Trophoblast cell (in vitro differentiated cells and primary cell): Measurements from ENCODE around the gene PALMD.

ENCODE experiments used
- DNase-seq, 2 donors: peaks; one replicate each; pipeline ENCODE4 v3.0.0-alpha.2; 2016
- H2AFZ ChIP-seq: 2 replicates; pipeline ENCODE4 v1.6.1; 2013; ENCODE audit warnings: low read length, moderate library complexity, mild to moderate bottlenecking; ENCODE audit not compliant: insufficient read depth, poor library complexity
- H2AK5ac ChIP-seq: 2 replicates; pipeline ENCODE4 v1.6.1; 2013; ENCODE audit warnings: mild to moderate bottlenecking, low read length
- H2BK120ac ChIP-seq: 2 replicates; pipeline ENCODE4 v1.6.1; 2013; ENCODE audit warnings: low read length, mild to moderate bottlenecking, moderate library complexity; ENCODE audit not compliant: insufficient read depth, poor library complexity
- H2BK12ac ChIP-seq: 2 replicates; pipeline ENCODE4 v1.6.1; 2013; ENCODE audit warnings: mild to moderate bottlenecking, low read length, moderate library complexity
- H2BK5ac ChIP-seq: 2 replicates; pipeline ENCODE4 v1.6.1; 2013; ENCODE audit warnings: low read length, low read depth, moderate library complexity, mild to moderate bottlenecking; ENCODE audit not compliant: poor library complexity
- H3K14ac ChIP-seq: 2 replicates; pipeline ENCODE4 v1.6.1; 2013; ENCODE audit warnings: mild to moderate bottlenecking, low read length
- H3K18ac ChIP-seq: 2 replicates; pipeline ENCODE4 v1.6.1; 2013; ENCODE audit warnings: mild to moderate bottlenecking, low read length
- H3K23ac ChIP-seq: 2 replicates; pipeline ENCODE4 v1.6.1; 2013; ENCODE audit warnings: low read length
- H3K27ac ChIP-seq: 2 replicates; pipeline ENCODE4 v1.5.1; 2013; ENCODE audit warnings: low read depth, mild to moderate bottlenecking, inconsistent platforms, low read length, moderate library complexity
- H3K27me3 ChIP-seq: 2 replicates; pipeline ENCODE4 v1.6.1; 2013; ENCODE audit warnings: inconsistent platforms, mild to moderate bottlenecking, low read length, moderate library complexity; ENCODE audit not compliant: insufficient read depth
- H3K36me3 ChIP-seq, 2 experiments: 1 replicate in 1 of 2; 2 replicates in 1 of 2; pipeline ENCODE4 v1.6.1; 2013; ENCODE audit warnings: low read length in 2 of 2, mild to moderate bottlenecking in 2 of 2, moderate library complexity in 1 of 2; ENCODE audit not compliant: insufficient read depth in 2 of 2, control insufficient read depth in 1 of 2
- H3K4ac ChIP-seq: 2 replicates; pipeline ENCODE4 v1.6.1; 2013; ENCODE audit warnings: low read depth, mild to moderate bottlenecking, low read length, moderate library complexity
- H3K4me1 ChIP-seq, 2 experiments: 1 replicate in 1 of 2; 2 replicates in 1 of 2; pipeline ENCODE4 v1.6.1; 2013; ENCODE audit warnings: low read length in 2 of 2, mild to moderate bottlenecking in 2 of 2, moderate library complexity in 1 of 2; ENCODE audit not compliant: insufficient read depth in 2 of 2, control insufficient read depth in 1 of 2
- H3K4me2 ChIP-seq: 2 replicates; pipeline ENCODE4 v1.6.1; 2013; ENCODE audit warnings: inconsistent platforms, mild to moderate bottlenecking, low read length, moderate library complexity
- H3K4me3 ChIP-seq: 2 replicates; pipeline ENCODE4 v1.5.1; 2013; ENCODE audit warnings: mild to moderate bottlenecking, low read depth, low read length, inconsistent platforms
- H3K79me1 ChIP-seq: one replicate; pipeline ENCODE4 v1.6.1; 2013; ENCODE audit warnings: low read length
- H3K79me2 ChIP-seq: 2 replicates; pipeline ENCODE4 v1.6.1; 2013; ENCODE audit warnings: low read length, mild to moderate bottlenecking; ENCODE audit not compliant: control insufficient read depth, insufficient read depth, poor library complexity
- H3K9ac ChIP-seq: 2 replicates; pipeline ENCODE4 v1.6.1; 2013; ENCODE audit warnings: mild to moderate bottlenecking, low read length
- H3K9me3 ChIP-seq: 2 replicates; pipeline ENCODE4 v1.6.1; 2013; ENCODE audit warnings: low read depth, mild to moderate bottlenecking, control low read depth, inconsistent platforms, low read length; ENCODE audit not compliant: insufficient read depth
- H4K12ac ChIP-seq: 2 replicates; pipeline ENCODE4 v1.6.1; 2013; ENCODE audit warnings: low read depth, mild to moderate bottlenecking, low read length, moderate library complexity
- H4K8ac ChIP-seq: 2 replicates; pipeline ENCODE4 v1.6.1; 2013; ENCODE audit warnings: low read depth, mild to moderate bottlenecking, low read length, moderate library complexity
- H4K91ac ChIP-seq: one replicate; pipeline ENCODE4 v1.6.1; 2013; ENCODE audit warnings: low read depth, mild to moderate bottlenecking, low read length, moderate library complexity
- WGBS: extraction: QIAGEN DNeasy Blood & Tissue Kit; methylation state at CpG from one replicate; pipeline ENCODE4 v1.1.7; 2013; ENCODE audit warnings: missing lambda C conversion rate; ENCODE audit not compliant: insufficient read length, insufficient coverage; ENCODE audit errors: extremely low coverage; 5-methylcytosine and 5-hydroxymethylcytosine counted together

PALMD gene

DNA sequence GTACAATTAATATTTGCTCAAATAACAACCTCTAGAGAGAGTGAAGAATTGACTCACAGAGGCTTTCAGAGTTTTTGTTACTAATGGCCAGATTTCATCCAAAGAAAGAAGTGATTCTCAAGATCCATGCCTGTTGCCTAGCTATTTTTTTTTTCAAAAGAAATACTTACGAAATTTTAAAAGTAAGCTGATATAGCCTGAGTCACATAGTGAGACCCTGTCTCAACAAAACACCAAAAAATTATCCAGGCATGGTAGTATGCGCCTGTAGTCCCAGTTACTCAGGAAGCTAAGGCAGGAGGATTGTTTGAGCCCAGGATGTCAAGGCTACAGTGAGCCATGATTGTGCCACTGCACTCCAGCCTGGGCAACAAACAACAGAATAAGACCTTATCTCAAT lies 14.6 kb downstream of the PALMD start:
- Histone ChIP-seq H2BK12ac (no peak overlapping the region), H3K27me3 (no peaks in the 10 kb centered on the region), H3K4me1 (no peaks in the 10 kb centered on the region), H3K36me3 (no peaks in the 10 kb centered on the region), H3K14ac (no peak overlapping the region), H2BK120ac (no peak overlapping the region), H4K12ac (no peak overlapping the region), H3K4me2 (no peak overlapping the region), H3K9ac (no peak overlapping the region), H2BK5ac (no peak overlapping the region), H3K23ac (no peak overlapping the region), H3K18ac (no peak overlapping the region), H4K8ac (no peak overlapping the region), H3K79me2 (no peaks in the 10 kb centered on the region), H4K91ac (no peak overlapping the region), H3K79me1 (no peaks in the 10 kb centered on the region), H3K27ac (no peak overlapping the region), H3K9me3 (no peaks in the 10 kb centered on the region), H2AK5ac (no peak overlapping the region), H2AFZ (no peak overlapping the region), H3K4me3 (no peak overlapping the region), H3K4ac (no peak overlapping the region)
- no peak for DNase-seq
- no CpG with 5 or more reads among the region's 2 CpGs for WGBS

DNA sequence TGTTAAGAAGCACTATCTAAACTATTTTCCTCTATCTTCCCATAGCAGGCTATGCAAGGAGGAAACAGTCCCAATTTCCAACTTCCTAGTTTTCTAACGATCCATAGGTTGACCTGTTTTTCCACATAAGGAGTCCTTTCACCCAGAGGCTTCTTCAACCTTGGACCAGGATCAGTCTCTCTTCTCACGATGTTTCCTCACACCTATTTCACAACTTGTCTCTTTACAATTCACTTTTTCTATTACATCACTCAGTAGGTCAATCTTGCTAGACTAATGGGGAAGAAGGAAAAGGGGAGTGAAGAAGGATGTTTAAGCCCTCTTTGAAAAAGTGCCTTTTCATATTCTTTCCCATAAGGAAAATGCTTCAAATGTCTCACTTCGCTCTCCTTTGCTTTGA lies 15.9 kb downstream of the PALMD start:
- Histone ChIP-seq H2AFZ (no peak overlapping the region), H3K9ac (no peak overlapping the region), H3K4me3 (no peak overlapping the region), H3K23ac (no peak overlapping the region), H2BK120ac (no peak overlapping the region), H2AK5ac (no peak overlapping the region), H3K4me2 (no peak overlapping the region), H2BK5ac (no peak overlapping the region), H3K36me3 (no peaks in the 10 kb centered on the region), H4K8ac (no peak overlapping the region), H3K4me1 (no peaks in the 10 kb centered on the region), H4K91ac (no peak overlapping the region), H3K27me3 (no peaks in the 10 kb centered on the region), H3K79me2 (no peaks in the 10 kb centered on the region), H2BK12ac (no peak overlapping the region), H3K27ac (no peak overlapping the region), H3K14ac (no peak overlapping the region), H3K79me1 (no peaks in the 10 kb centered on the region), H3K18ac (no peak overlapping the region), H3K9me3 (no peaks in the 10 kb centered on the region), H4K12ac (no peak overlapping the region), H3K4ac (no peak overlapping the region)
- DNase-seq: no peak
- 100% methylated on average over 1 of the region's 3 CpGs for WGBS

DNA sequence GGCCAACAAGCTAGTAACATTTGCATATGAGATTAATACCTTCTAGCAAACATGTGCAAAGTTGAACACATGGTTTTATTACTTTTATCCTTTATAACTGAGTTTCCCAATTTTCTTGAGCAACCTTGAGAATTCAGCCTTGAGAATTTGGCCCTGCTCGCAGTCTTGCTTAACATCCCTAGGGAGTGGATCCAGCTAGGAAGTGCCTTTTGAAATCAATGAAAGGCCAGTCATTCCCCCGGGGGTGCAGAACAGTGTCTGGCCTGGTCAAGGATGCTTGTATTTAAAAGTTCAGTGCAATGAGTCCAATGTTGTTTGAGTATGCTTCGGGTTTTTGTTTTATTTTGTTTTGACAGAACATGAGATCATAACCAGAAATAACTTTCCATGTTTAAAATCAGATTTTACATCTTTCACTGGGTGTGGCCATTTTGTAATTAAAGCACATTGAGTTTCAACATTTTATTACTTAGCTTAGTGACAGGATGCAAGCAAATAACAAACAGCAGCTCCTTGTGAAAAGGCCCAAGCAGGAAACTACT lies 16.7 kb downstream of the PALMD start:
- no peak overlapping the region for H3K4me3 ChIP-seq
- no peak overlapping the region for H3K27ac ChIP-seq
- no peak overlapping the region for H2AFZ ChIP-seq
- WGBS: no CpG with 5 or more reads among the region's 3 CpGs
- H3K4me2 ChIP-seq: no peak overlapping the region
- no peaks in the 10 kb centered on the region for H3K36me3 ChIP-seq
- no peak overlapping the region for H4K8ac ChIP-seq
- H2AK5ac ChIP-seq: no peak overlapping the region
- no peak for DNase-seq
- no peak overlapping the region for H3K14ac ChIP-seq
- no peak overlapping the region for H2BK12ac ChIP-seq
- H4K12ac ChIP-seq: no peak overlapping the region
- no peak overlapping the region for H3K18ac ChIP-seq
- no peak overlapping the region for H3K23ac ChIP-seq
- H3K79me1 ChIP-seq: no peaks in the 10 kb centered on the region
- no peak overlapping the region for H2BK5ac ChIP-seq
- H3K9ac ChIP-seq: no peak overlapping the region
- H2BK120ac ChIP-seq: no peak overlapping the region
- no peak overlapping the region for H4K91ac ChIP-seq
- no peak overlapping the region for H3K4ac ChIP-seq
- H3K4me1 ChIP-seq: no peaks in the 10 kb centered on the region
- H3K27me3 ChIP-seq: no peaks in the 10 kb centered on the region
- H3K79me2 ChIP-seq: no peaks in the 10 kb centered on the region
- no peaks in the 10 kb centered on the region for H3K9me3 ChIP-seq

DNA sequence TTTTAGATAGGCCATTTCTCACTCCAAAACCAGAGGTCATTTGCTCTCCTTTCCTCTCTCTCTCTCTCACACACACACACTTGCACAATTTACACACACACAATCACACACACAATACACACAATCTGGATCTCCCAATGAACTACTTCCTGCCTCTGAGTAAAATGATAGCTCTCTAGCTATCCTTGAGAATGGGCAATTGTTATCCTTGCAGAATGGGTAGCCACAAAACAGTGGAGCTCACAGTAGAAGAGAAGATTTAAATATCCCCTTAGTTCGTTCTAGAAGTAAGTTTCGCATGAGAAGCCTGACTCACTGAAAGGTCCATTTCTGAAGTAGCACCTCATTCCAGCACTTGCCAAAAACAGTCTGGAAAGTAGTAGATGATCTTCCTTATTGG lies 17.6 kb downstream of the PALMD start:
- Histone ChIP-seq H3K4me2 (no peak overlapping the region), H3K23ac (no peak overlapping the region), H3K4ac (no peak overlapping the region)

More for the DNA sequence above, 17.6 kb downstream of the PALMD start:
- Histone ChIP-seq H3K18ac (no peak overlapping the region), H2BK5ac (no peak overlapping the region), H4K91ac (no peak overlapping the region), H2BK120ac (no peak overlapping the region), H3K4me3 (no peak overlapping the region), H4K8ac (no peak overlapping the region), H3K36me3 (no peaks in the 10 kb centered on the region), H3K9me3 (no peaks in the 10 kb centered on the region), H3K9ac (no peak overlapping the region), H3K27me3 (no peaks in the 10 kb centered on the region), H3K14ac (no peak overlapping the region), H3K79me2 (no peaks in the 10 kb centered on the region), H4K12ac (no peak overlapping the region), H2AK5ac (no peak overlapping the region), H3K4me1 (no peaks in the 10 kb centered on the region), H2BK12ac (no peak overlapping the region), H2AFZ (no peak overlapping the region), H3K27ac (no peak overlapping the region), H3K79me1 (no peaks in the 10 kb centered on the region)
- WGBS: no CpG with 5 or more reads among the region's 2 CpGs
- no peak for DNase-seq
